EH (cell line): ENCODE results near the gene LHFPL4.
"Not testable (repeated sequence)": the region's sequence is repeated elsewhere in the genome, so short reads cannot be mapped to it uniquely, and the experiment has no call there.

ENCODE experiments used
- DNase-seq: peaks from one replicate; pipeline ENCODE4 v3.0.0-alpha.2; 2015; ENCODE audit warnings: low read depth

Gene LHFPL4

GRCh38 chr3:9553021-9553947 is at the start of gene LHFPL4:
LHFPL4 (minus strand) TSS chr3:9553822; CDS start chr3:9552679, 1,143 bp downstream.
- DNase-seq, result no peak

- DNase-seq, result no peak
These were observed 49.0 kb upstream of the LHFPL4 start for GRCh38 chr3:9602620-9603019.

GRCh38 chr3:9601006-9601581 is 47.5 kb upstream of the LHFPL4 start:
- DNase-seq, result not testable (repeated sequence)

- DNase-seq, result no peak
These were observed 47.0 kb upstream of the LHFPL4 start for GRCh38 chr3:9600597-9600996.

- no peak for DNase-seq
These were observed 45.3 kb upstream of the LHFPL4 start for GRCh38 chr3:9598783-9599387.

GRCh38 chr3:9595877-9596276 is 42.3 kb upstream of the LHFPL4 start:
- DNase-seq, result no peak

GRCh38 chr3:9591781-9592180 is 38.2 kb upstream of the LHFPL4 start:
- not testable (repeated sequence) for DNase-seq

GRCh38 chr3:9590282-9590791 is 36.7 kb upstream of the LHFPL4 start:
- DNase-seq, result no peak

- DNase-seq, result no peak
These were observed 30.2 kb upstream of the LHFPL4 start for GRCh38 chr3:9583792-9584191.

- DNase-seq, result no peak
These were observed 29.7 kb upstream of the LHFPL4 start for GRCh38 chr3:9583371-9583770.

GRCh38 chr3:9582332-9582731 is 28.7 kb upstream of the LHFPL4 start:
- DNase-seq, result no peak

GRCh38 chr3:9581742-9582141 is 28.1 kb upstream of the LHFPL4 start:
- DNase-seq, result no peak

GRCh38 chr3:9569054-9569453 is 15.4 kb upstream of the LHFPL4 start:
- no peak for DNase-seq

GRCh38 chr3:9565316-9565715 is 11.7 kb upstream of the LHFPL4 start:
- DNase-seq, result no peak

- no peak for DNase-seq
These were observed 10.2 kb upstream of the LHFPL4 start for GRCh38 chr3:9563851-9564250.

- not testable (repeated sequence) for DNase-seq
These were observed 6.4 kb upstream of the LHFPL4 start for GRCh38 chr3:9560056-9560455.

GRCh38 chr3:9553948-9554513 is 409 bp upstream of the LHFPL4 start:
- no peak for DNase-seq

- DNase-seq, result peak; percentile 49
These were observed 1.2 kb downstream of the LHFPL4 start for GRCh38 chr3:9552252-9552999.

- no peak for DNase-seq
These were observed 2.6 kb downstream of the LHFPL4 start for GRCh38 chr3:9550999-9551398.

- no peak for DNase-seq
These were observed 4.0 kb downstream of the LHFPL4 start for GRCh38 chr3:9549600-9549999.

GRCh38 chr3:9548991-9549390 is 4.6 kb downstream of the LHFPL4 start:
- no peak for DNase-seq

- DNase-seq, result no peak
These were observed 11.4 kb downstream of the LHFPL4 start for GRCh38 chr3:9542182-9542581.
